Body of pancreas (tissue), 4 donors: ENCODE data around the gene ADTRP. TPM values are rescaled to one million over a fixed set of nuclear protein-coding genes. Genes with fewer than 3 reads are reported as not detected.

Source experiments
- ATAC-seq: fragments of 150-250 bp; one replicate; pipeline ENCODE4 v1.9.1; 2016
- DNase-seq, 4 donors: peaks; one replicate each; pipeline ENCODE4 v3.0.0-alpha.2; 2019
- H3K27ac ChIP-seq, 4 donors: fragments of 200-600 bp; sonication (generic); 1 replicate in 3 of 4; 2 replicates in 1 of 4; pipeline versions ENCODE4 v1.5.1 to v1.6.1; 2016 to 2019; ENCODE audit warnings: mild to moderate bottlenecking in 1 of 4, mixed read lengths in 1 of 4, moderate library complexity in 1 of 4
- H3K27me3 ChIP-seq, 2 donors: fragments of 200-600 bp; sonication (generic); one replicate each; pipeline ENCODE4 v1.6.0; 2016; ENCODE audit warnings: mild to moderate bottlenecking in 1 of 2
- H3K36me3 ChIP-seq, 2 donors: fragments of 200-600 bp; sonication (generic); replicated peaks in 1 of 2; 2 replicates each; pipeline ENCODE4 v1.5.1; 2016; ENCODE audit warnings: low read depth in 2 of 2; ENCODE audit not compliant: insufficient read depth in 1 of 2
- H3K4me1 ChIP-seq: fragments of 200-600 bp; sonication (generic); one replicate; pipeline ENCODE4 v1.6.0; 2016
- H3K4me3 ChIP-seq, 2 donors: fragments of 200-600 bp; sonication (generic); 1 replicate in 1 of 2; 2 replicates in 1 of 2; pipeline ENCODE4 v1.5.1; 2016 to 2019
- H3K9me3 ChIP-seq, 3 donors: fragments of 200-600 bp; sonication (generic); 1 replicate in 2 of 3; 2 replicates in 1 of 3; pipeline ENCODE4 v1.5.1; 2016
- CTCF ChIP-seq, 7 experiments: fragments of 450-650 bp in 4 of 7; fragments of 200-600 bp in 3 of 7; sonication (generic) in 3 of 7; IDR thresholded peaks; one replicate each; pipeline ENCODE4 v1.5.1; 2016 to 2019; ENCODE audit warnings: antibody characterized with exemption in 7 of 7
- POLR2A ChIP-seq, 3 donors: fragments of 450-650 bp; IDR thresholded peaks; one replicate each; pipeline ENCODE4 v1.6.1; 2016; ENCODE audit warnings: antibody characterized with exemption in 3 of 3, mild to moderate bottlenecking in 2 of 3
- WGBS, 2 donors: methylation state at CpG; one replicate each; pipeline ENCODE4 v1.1.5; 2017; 5-methylcytosine and 5-hydroxymethylcytosine counted together
- intact Hi-C: fragments of 100-400 bp; cut with DNase I; formaldehyde crosslinking; loops from one replicate; pipeline ENCODE4 v1.15.1; 2023
- total RNA-seq, 2 donors: library from RNA; depleted of rRNA; stranded (reverse); fragments of >200 nt; gene quantifications; one replicate each; pipeline ENCODE4 v1.1.0, GENCODE V29; 2016

Gene ADTRP
- total RNA-seq, 2 donors from 2014 or later, result not detected

GRCh38 chr6:11679099-11679498, 99.5 kb downstream of the ADTRP start:
- Histone ChIP-seq H3K36me3 (no peaks in the 10 kb centered on the region), H3K27me3 (no peaks in the 10 kb centered on the region), H3K27ac (no peak overlapping the region), H3K9me3 (no peaks in the 10 kb centered on the region), H3K4me1 (no peaks in the 10 kb centered on the region), H3K4me3 (no peak overlapping the region)
- intact Hi-C loops, result no loop called here
- TF ChIP-seq POLR2A (IDR thresholded peaks at IDR 0.05), result no peak
- no peak for TF ChIP-seq CTCF (IDR thresholded peaks at IDR 0.05)
- DNase-seq (no peak), ATAC-seq (no peak)
- 54 to 74% methylated on average over 2 of the region's 2 CpGs for WGBS, 2 donors

GRCh38 chr6:11675601-11676000, 103.0 kb downstream of the ADTRP start:
- DNase-seq (no peak), ATAC-seq (no peak)
- Histone ChIP-seq H3K27me3 (no peaks in the 10 kb centered on the region), H3K36me3 (no peaks in the 10 kb centered on the region), H3K4me3 (no peak overlapping the region), H3K27ac (no peak overlapping the region), H3K9me3 (no peaks in the 10 kb centered on the region), H3K4me1 (no peaks in the 10 kb centered on the region)
- TF ChIP-seq POLR2A (IDR thresholded peaks at IDR 0.05), result no peak
- peak in 2 of 7 experiments; percentile 26 to 27 for TF ChIP-seq CTCF (IDR thresholded peaks at IDR 0.05)
- whole genome bisulfite sequencing, 2 donors, result 74 to 95% methylated on average over 2 of the region's 2 CpGs
- intact Hi-C loops, result no loop called here

GRCh38 chr6:11672669-11673068, 105.9 kb downstream of the ADTRP start:
- Histone ChIP-seq H3K4me3 (no peak overlapping the region), H3K27ac (no peak overlapping the region), H3K9me3 (no peaks in the 10 kb centered on the region), H3K36me3 (no peaks in the 10 kb centered on the region), H3K4me1 (no peaks in the 10 kb centered on the region), H3K27me3 (no peaks in the 10 kb centered on the region)
- ATAC-seq (no peak), DNase-seq (no peak)
- WGBS, 2 donors, result 68 to 75% methylated on average over 5 of the region's 5 CpGs
- TF ChIP-seq CTCF (IDR thresholded peaks at IDR 0.05), result no peak
- no peak for TF ChIP-seq POLR2A (IDR thresholded peaks at IDR 0.05)
- intact Hi-C loops, result no loop called here

- ATAC-seq (no peak), DNase-seq (no peak)
- no peak overlapping the region for H3K27ac ChIP-seq
- TF ChIP-seq POLR2A (IDR thresholded peaks at IDR 0.05) (no peak), CTCF (IDR thresholded peaks at IDR 0.05) (no peak)
- no peaks in the 10 kb centered on the region for H3K4me1 ChIP-seq
- H3K27me3 ChIP-seq, result no peaks in the 10 kb centered on the region
- no peaks in the 10 kb centered on the region for H3K36me3 ChIP-seq
- no peaks in the 10 kb centered on the region for H3K9me3 ChIP-seq
- intact Hi-C loops, result no loop called here
- H3K4me3 ChIP-seq, result no peak overlapping the region
Observed at GRCh38 chr6:11672256-11672655, 106.3 kb downstream of the ADTRP start.

- ATAC-seq, result no peak
- Histone ChIP-seq H3K4me3 (no peak overlapping the region), H3K27ac (no peak overlapping the region), H3K27me3 (no peaks in the 10 kb centered on the region), H3K9me3 (no peaks in the 10 kb centered on the region), H3K36me3 (no peaks in the 10 kb centered on the region), H3K4me1 (no peaks in the 10 kb centered on the region)
- DNase-seq, result no peak
- 85 to 94% methylated on average over 4 of the region's 4 CpGs for WGBS, 2 donors
- intact Hi-C loops, result no loop called here
- TF ChIP-seq POLR2A (IDR thresholded peaks at IDR 0.05), result no peak
- no peak for TF ChIP-seq CTCF (IDR thresholded peaks at IDR 0.05)
Observed at GRCh38 chr6:11669696-11670095, 108.9 kb downstream of the ADTRP start.
